Kidney (tissue), 14 donors: ENCODE data around the gene PGA5. TPM values are rescaled to one million over a fixed set of nuclear protein-coding genes. Genes with fewer than 3 reads are reported as not detected.
A peak's percentile ranks its signal among the peaks of the same experiment; 100 is the strongest.

Experiments used
- DNase-seq, 5 donors: peaks; one replicate each; pipeline ENCODE4 v3.0.0-alpha.2; 2013 to 2020
- FAIRE-seq: peaks from 2 replicates; lab custom pipeline; 2012; peaks lifted over from hg19 to GRCh38; lab: Jason Lieb, UNC
- H3K27ac ChIP-seq, 2 donors: one replicate each; pipeline ENCODE4 v1.7.0; 2013; ENCODE audit warnings: low read depth in 2 of 2, low read length in 2 of 2, inconsistent platforms in 1 of 2
- H3K27me3 ChIP-seq: one replicate; pipeline ENCODE4 v1.7.1; 2013; ENCODE audit warnings: low read length, inconsistent platforms; ENCODE audit not compliant: control insufficient read depth, insufficient read depth
- H3K36me3 ChIP-seq, 3 donors: one replicate each; pipeline versions ENCODE4 v1.7.0 to v1.7.1; 2013; ENCODE audit warnings: low read length in 3 of 3, control low read depth in 1 of 3, inconsistent platforms in 1 of 3; ENCODE audit not compliant: insufficient read depth in 3 of 3, control insufficient read depth in 2 of 3
- H3K4me1 ChIP-seq, 3 donors: one replicate each; pipeline versions ENCODE4 v1.7.0 to v1.7.1; 2013; ENCODE audit warnings: low read length in 3 of 3, inconsistent platforms in 1 of 3, low read depth in 1 of 3; ENCODE audit not compliant: control insufficient read depth in 2 of 3, insufficient read depth in 2 of 3
- H3K4me3 ChIP-seq, 3 donors: one replicate each; pipeline versions ENCODE4 v1.7.0 to v1.8.1; 2013; ENCODE audit warnings: low read length in 3 of 3, control low read depth in 1 of 3, inconsistent platforms in 1 of 3
- H3K9ac ChIP-seq, 3 donors: one replicate each; pipeline versions ENCODE4 v1.7.0 to v1.7.1; 2013; ENCODE audit warnings: low read length in 3 of 3, control low read depth in 1 of 3, inconsistent platforms in 1 of 3
- H3K9me3 ChIP-seq, 3 donors: one replicate each; pipeline versions ENCODE4 v1.7.0 to v1.7.1; 2013; ENCODE audit warnings: low read length in 3 of 3, control low read depth in 1 of 3, inconsistent platforms in 1 of 3; ENCODE audit not compliant: control insufficient read depth in 2 of 3, insufficient read depth in 1 of 3
- CTCF ChIP-seq: IDR thresholded peaks from 3 replicates; pipeline ENCODE4 v1.5.1; 2012; ENCODE audit warnings: mild to moderate bottlenecking, moderate library complexity, borderline replicate concordance; ENCODE audit not compliant: insufficient read depth; ENCODE audit errors: extremely low read depth
- intact Hi-C: fragments of 100-400 bp; cut with DNase I; formaldehyde crosslinking; loops from one replicate; pipeline ENCODE4 v1.11.1; 2022
- polyA plus RNA-seq: library from polyadenylated mRNA; stranded (reverse); fragments of 350-450 nt; fragmentation: Illumina TruSeq; extraction: RNeasy Lipid Tissue Mini Kit (QIAGEN cat#74804); gene quantifications from one replicate; pipeline ENCODE4 v1.2.3, GENCODE V29; 2014; ENCODE audit warnings: low read depth, low replicate concordance; ENCODE audit not compliant: insufficient read depth
- total RNA-seq: library from RNA; stranded (reverse); fragmentation: NEBNext Ultra II Directional; extraction: Animal tissue kit (Norgen Biotek cat#: 25700); gene quantifications from one replicate; pipeline ENCODE4 v1.2.1, GENCODE V29; 2021
- donor health status: control.
- donor health status: control.
- donor health status: control.
- donor health status: control.
- donor health status: control.
- donor health status: DM: yes; HTN: yes; CAD: no.
- donor health status: Normal renal cell carcinoma (clear cell type).

Gene PGA5
- total and polyA plus RNA-seq, 2 donors from 2014 or later, result 0.35 TPM; not detected in 1

- no peak overlapping the region for H3K27ac ChIP-seq
- no peaks in the 10 kb centered on the region for H3K9me3 ChIP-seq
- intact Hi-C loops, result no loop called here
- no peaks in the 10 kb centered on the region for H3K36me3 ChIP-seq
- no peak for FAIRE-seq
- no peak for TF ChIP-seq CTCF
- H3K27me3 ChIP-seq, result no peaks in the 10 kb centered on the region
- H3K4me1 ChIP-seq, result peaks cover 0 to 10% (median 0%) of the 10 kb centered on the region in 3 donors
- no peak overlapping the region for H3K4me3 ChIP-seq
- H3K9ac ChIP-seq, result no peak overlapping the region
- DNase-seq, result no peak
Observed at GRCh38 chr11:61292356-61292755, 51.4 kb downstream of the PGA5 start.

GRCh38 chr11:61293867-61294716, 53.1 kb downstream of the PGA5 start:
- Histone ChIP-seq H3K36me3 (no peaks in the 10 kb centered on the region), H3K9me3 (no peaks in the 10 kb centered on the region), H3K27me3 (no peaks in the 10 kb centered on the region), H3K4me1 (peaks cover 0 to 8% (median 0%) of the 10 kb centered on the region in 3 donors), H3K27ac (no peak overlapping the region), H3K9ac (no peak overlapping the region), H3K4me3 (peak overlapping the region; percentile 39 to 59 (median 42))
- intact Hi-C loops, result no loop called here
- DNase-seq, result peak; percentile 49 to 87 (median 81)
- TF ChIP-seq CTCF, result no peak
- no peak for FAIRE-seq

GRCh38 chr11:61294717-61295595, 54.0 kb downstream of the PGA5 start, which contains the start of gene VWCE:
Gene VWCE (minus strand): TSS chr11:61295316. CDS start chr11:61295037, 279 bp downstream.
- Histone ChIP-seq H3K27me3 (no peaks in the 10 kb centered on the region), H3K9ac (no peak within 1 kb of the TSS), H3K4me1 (peaks cover 0 to 8% (median 0%) of the 10 kb centered on the region in 3 donors), H3K9me3 (no peaks in the 10 kb centered on the region), H3K36me3 (peaks cover 0 to 7% (median 3%) of the 10 kb centered on the region in 3 donors), H3K4me3 (peak within 1 kb of the TSS; percentile 39 to 59 (median 42)), H3K27ac (no peak within 1 kb of the TSS)
- intact Hi-C loops, result no loop called here
- DNase-seq (peak; percentile 81 to 91 (median 86)), FAIRE-seq (no peak)
- TF ChIP-seq CTCF, result no peak
